Cardiac muscle cell (in vitro differentiated cells and primary cell): ENCODE results near the gene NDFIP2. TPM values are rescaled to one million over a fixed set of nuclear protein-coding genes. Genes with fewer than 3 reads are reported as not detected.

ENCODE experiments used
- DNase-seq, 2 donors: peaks; one replicate each; pipeline versions ENCODE4 v3.0.0 to v3.0.0-alpha.2; 2010 to 2017; ENCODE audit warnings: low read depth in 1 of 2, low spot score in 1 of 2
- H3K27ac ChIP-seq: fragments of 200-600 bp; sonication (generic); 2 replicates; pipeline ENCODE4 v1.5.1; 2016
- H3K27me3 ChIP-seq: fragments of 200-600 bp; sonication (generic); 2 replicates; pipeline ENCODE4 v1.6.0; 2016; ENCODE audit warnings: control low read depth
- H3K36me3 ChIP-seq: fragments of 200-600 bp; sonication (generic); 2 replicates; pipeline ENCODE4 v1.5.1; 2016; ENCODE audit warnings: control low read depth
- H3K4me1 ChIP-seq: fragments of 200-600 bp; sonication (generic); 2 replicates; pipeline ENCODE4 v1.8.1; 2017; ENCODE audit warnings: low read depth, mild to moderate bottlenecking, mixed run types
- H3K4me3 ChIP-seq: fragments of 200-600 bp; sonication (generic); 2 replicates; pipeline ENCODE4 v1.5.1; 2016; ENCODE audit warnings: mild to moderate bottlenecking
- H3K9me3 ChIP-seq: fragments of 200-600 bp; sonication (generic); 2 replicates; pipeline ENCODE4 v1.5.1; 2017; ENCODE audit warnings: low read depth, mild to moderate bottlenecking, control low read depth
- CTCF ChIP-seq: IDR thresholded peaks from 2 replicates; pipeline ENCODE4 v1.5.1; 2012; ENCODE audit warnings: low read depth, mild to moderate bottlenecking, low read length
- polyA plus RNA-seq: library from polyadenylated mRNA; unstranded; fragments of >200 nt; fragmentation: Nextera tagmentation; extraction: Ambion mirVana; gene quantifications from 2 replicates; pipeline ENCODE4 v1.2.1, GENCODE V29; 2016
- total RNA-seq: library from RNA; depleted of rRNA; stranded (reverse); fragments of >200 nt; gene quantifications from 2 replicates; pipeline ENCODE4 v1.2.3, GENCODE V29; 2016

NDFIP2 gene
- total and polyA plus RNA-seq, 2 experiments from 2014 or later, result 26.8 to 37.3 TPM

DNA sequence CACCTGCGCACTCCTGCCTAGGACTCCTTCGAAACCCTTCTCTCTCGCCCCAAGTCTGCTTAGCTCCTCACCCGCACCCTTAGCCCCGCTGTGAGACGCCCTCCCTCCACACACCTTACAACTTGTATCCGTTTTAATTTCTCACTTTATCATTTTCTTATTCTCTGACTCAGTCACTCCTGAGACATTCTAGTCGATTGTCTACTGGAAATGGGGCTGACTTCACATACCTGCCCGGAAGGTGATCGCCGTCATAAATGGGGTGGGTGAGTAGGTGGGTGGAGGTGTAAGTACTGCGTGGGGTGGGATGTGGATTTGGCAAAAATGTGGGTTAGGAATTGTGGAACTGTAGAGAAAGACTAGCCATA lies 714 bp downstream of the NDFIP2 start:
- Histone ChIP-seq H3K36me3 (no peaks in the 10 kb centered on the region), H3K27me3 (no peaks in the 10 kb centered on the region), H3K4me1 (peaks cover 22% of the 10 kb centered on the region), H3K4me3 (peak overlapping the region; percentile 85), H3K9me3 (no peaks in the 10 kb centered on the region), H3K27ac (peak overlapping the region; percentile 76)
- DNase-seq, result no peak
- TF ChIP-seq CTCF, result no peak

DNA sequence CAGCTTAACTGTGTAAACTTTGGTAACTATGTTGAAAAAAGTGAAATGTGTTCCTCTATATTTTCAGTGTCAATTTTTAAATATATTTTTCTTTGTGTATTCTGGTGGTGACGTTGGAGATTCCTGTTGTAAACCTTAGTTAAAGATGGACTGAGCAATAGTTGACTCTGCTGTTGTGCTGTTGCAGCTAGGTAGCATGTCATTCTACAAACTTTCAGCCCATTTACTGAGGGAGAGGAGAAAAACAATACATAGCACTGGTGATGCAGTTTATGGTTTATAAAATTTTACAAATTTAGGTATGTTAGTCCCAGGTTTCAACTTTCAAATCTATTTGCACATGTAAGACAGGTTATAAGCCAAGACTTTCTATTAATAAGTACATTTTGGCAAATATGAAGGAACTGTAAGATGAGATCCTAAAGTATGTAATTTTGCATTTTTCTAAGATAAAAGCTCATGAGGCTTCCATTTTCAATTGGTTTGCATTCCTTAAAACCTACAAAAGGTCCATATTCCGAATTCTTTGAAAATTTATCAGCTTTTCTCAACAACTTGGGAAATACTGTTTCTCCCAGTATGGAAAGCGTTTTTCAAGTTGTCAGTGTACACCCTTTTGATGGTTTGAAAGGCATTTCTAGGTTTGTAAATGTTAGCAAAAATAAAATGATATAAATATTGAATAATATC lies 1.5 kb downstream of the NDFIP2 start:
- no peak for TF ChIP-seq CTCF
- Histone ChIP-seq H3K4me1 (peaks cover 21% of the 10 kb centered on the region), H3K36me3 (no peaks in the 10 kb centered on the region), H3K27ac (no peak overlapping the region), H3K9me3 (no peaks in the 10 kb centered on the region), H3K27me3 (no peaks in the 10 kb centered on the region), H3K4me3 (peak overlapping the region; percentile 85)
- peak in 1 of 2 donors; percentile 22 for DNase-seq

DNA sequence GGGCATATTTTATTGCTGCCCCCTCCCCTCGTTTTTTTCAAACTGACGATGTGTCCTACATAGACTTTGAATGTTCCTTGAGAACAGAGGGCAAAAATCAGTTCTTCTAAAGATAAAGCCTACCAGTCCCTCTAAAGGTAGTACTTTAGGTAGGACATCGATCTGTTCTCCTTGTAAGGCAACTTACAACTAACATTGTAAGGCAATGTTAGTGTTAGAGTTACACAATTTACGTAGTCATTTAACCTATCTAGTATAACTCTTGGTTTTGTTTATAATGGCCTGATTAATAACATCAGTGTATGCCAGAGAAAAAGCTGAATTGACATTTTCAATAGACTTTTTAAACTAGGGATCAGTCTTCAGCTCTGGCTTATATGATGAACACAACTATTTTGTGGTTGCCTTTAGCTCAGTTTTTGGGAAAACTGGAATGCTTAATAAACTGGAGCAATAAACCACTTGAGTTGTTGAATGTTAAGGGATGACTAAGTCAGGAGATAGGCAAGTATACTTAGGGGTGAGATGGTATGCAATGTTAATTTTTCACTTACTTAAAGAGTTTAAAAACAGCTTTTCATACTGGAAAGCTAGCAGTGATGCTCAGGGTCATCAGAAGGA lies 2.2 kb downstream of the NDFIP2 start:
- no peaks in the 10 kb centered on the region for H3K36me3 ChIP-seq
- H3K4me1 ChIP-seq, result peaks cover 16% of the 10 kb centered on the region
- DNase-seq, result peak in 1 of 2 donors; percentile 42
- TF ChIP-seq CTCF, result no peak
- no peak overlapping the region for H3K27ac ChIP-seq
- H3K27me3 ChIP-seq, result no peaks in the 10 kb centered on the region
- H3K4me3 ChIP-seq, result no peak overlapping the region
- H3K9me3 ChIP-seq, result no peaks in the 10 kb centered on the region

DNA sequence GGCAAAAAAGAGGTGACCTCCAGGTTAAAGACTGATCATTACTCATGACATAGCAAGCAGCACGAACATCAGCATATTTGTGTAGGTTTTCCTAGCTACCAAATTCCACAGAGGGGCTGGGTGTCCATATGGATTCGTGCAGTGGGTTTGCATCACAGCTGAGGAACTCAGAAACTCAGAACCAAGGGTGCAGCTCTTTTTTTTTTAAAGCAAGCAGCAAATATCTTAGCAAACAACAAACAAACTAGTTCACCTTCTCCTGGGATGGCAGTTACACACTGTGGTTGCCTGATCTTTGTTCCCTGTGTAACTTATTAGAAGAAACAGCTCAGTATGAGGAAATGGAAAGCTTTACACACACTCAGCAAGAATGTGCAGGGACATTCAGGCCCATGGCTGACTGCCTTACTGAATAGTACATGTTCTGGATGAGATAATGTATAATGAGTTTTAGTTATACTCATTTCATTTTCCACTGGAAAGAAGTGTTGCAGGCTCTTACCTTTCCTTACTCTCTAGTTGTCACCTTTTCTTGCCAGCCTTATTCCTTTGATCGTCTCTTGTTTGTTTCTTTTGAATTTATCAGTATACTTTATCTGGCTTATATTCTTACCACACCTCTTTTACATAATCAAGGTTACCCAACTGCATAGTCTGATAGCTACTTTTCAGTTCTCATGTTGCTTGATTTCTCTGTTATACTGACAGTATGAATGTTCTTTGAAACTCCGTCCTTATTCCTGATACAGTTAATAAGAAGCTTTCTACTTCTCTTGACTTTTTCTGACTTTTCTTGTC lies 4.3 kb downstream of the NDFIP2 start:
- peak overlapping the region; percentile 34 for H3K27ac ChIP-seq
- no peaks in the 10 kb centered on the region for H3K27me3 ChIP-seq
- no peak for TF ChIP-seq CTCF
- H3K4me3 ChIP-seq, result no peak overlapping the region
- peak in 1 of 2 donors; percentile 75 for DNase-seq
- H3K9me3 ChIP-seq, result no peaks in the 10 kb centered on the region
- no peaks in the 10 kb centered on the region for H3K36me3 ChIP-seq
- peaks cover 11% of the 10 kb centered on the region for H3K4me1 ChIP-seq

GRCh38 chr13:79486433-79487188 lies 5.7 kb downstream of the NDFIP2 start:
- Histone ChIP-seq H3K4me3 (no peak overlapping the region), H3K9me3 (no peaks in the 10 kb centered on the region), H3K36me3 (no peaks in the 10 kb centered on the region), H3K4me1 (peaks cover 15% of the 10 kb centered on the region), H3K27me3 (no peaks in the 10 kb centered on the region), H3K27ac (no peak overlapping the region)
- no peak for DNase-seq
- TF ChIP-seq CTCF, result no peak
